Fibroblast of pulmonary artery (primary cell): ENCODE data around the gene PYY.

Source experiments
- DNase-seq: peaks from one replicate; pipeline ENCODE4 v3.0.0-alpha.2; 2010; ENCODE audit warnings: low read depth
- H3K4me3 ChIP-seq: replicated peaks from 2 replicates; pipeline ENCODE4 v1.5.1; 2011; ENCODE audit warnings: low read depth, mild to moderate bottlenecking, control low read depth, low read length, moderate library complexity
- CTCF ChIP-seq: IDR thresholded peaks from 2 replicates; pipeline ENCODE4 v1.5.1; 2011; ENCODE audit warnings: mild to moderate bottlenecking, control low read depth, low read length, inconsistent platforms; ENCODE audit errors: missing control alignments

PYY gene

GRCh38 chr17:43927060-43927864 is 26.5 kb downstream of the PYY start:
- TF ChIP-seq CTCF, result no peak
- DNase-seq, result no peak
- no peak overlapping the region for H3K4me3 ChIP-seq

- H3K4me3 ChIP-seq, result no peak overlapping the region
- DNase-seq, result no peak
- TF ChIP-seq CTCF, result no peak
These were observed 29.2 kb downstream of the PYY start for GRCh38 chr17:43924558-43924957.

DNA sequence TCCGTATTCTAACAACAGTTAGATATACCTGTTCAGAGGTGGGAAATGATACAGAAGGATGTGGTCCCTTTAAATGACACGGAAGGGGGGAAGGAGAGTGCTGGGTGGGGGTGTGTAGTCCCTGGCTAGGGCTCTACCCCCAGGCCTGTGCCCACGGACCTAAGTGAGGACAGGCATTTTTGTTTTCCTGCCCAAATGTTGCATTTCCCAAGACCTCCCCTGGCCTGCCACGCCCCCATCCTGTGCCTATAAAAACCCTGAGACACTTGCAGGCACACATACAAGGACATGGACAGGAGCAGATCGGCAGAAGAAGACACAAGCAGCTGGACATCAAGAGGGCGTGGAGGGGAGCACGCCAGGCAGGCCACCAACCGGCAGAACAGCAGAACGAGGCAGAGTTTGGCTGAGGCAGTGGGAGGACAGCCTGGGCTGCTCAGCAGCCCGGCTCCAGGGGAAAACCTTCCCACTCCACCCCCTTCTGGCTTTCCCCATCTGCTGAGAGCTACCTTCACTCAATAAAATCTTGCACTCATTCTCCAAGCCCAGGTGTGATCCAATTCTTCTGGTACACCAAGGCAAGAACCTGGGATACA is 33.1 kb downstream of the PYY start:
- no peak overlapping the region for H3K4me3 ChIP-seq
- no peak for TF ChIP-seq CTCF
- no peak for DNase-seq

- no peak for DNase-seq
- TF ChIP-seq CTCF, result no peak
- no peak overlapping the region for H3K4me3 ChIP-seq
These were observed 35.7 kb downstream of the PYY start for GRCh38 chr17:43918026-43918389.

DNA sequence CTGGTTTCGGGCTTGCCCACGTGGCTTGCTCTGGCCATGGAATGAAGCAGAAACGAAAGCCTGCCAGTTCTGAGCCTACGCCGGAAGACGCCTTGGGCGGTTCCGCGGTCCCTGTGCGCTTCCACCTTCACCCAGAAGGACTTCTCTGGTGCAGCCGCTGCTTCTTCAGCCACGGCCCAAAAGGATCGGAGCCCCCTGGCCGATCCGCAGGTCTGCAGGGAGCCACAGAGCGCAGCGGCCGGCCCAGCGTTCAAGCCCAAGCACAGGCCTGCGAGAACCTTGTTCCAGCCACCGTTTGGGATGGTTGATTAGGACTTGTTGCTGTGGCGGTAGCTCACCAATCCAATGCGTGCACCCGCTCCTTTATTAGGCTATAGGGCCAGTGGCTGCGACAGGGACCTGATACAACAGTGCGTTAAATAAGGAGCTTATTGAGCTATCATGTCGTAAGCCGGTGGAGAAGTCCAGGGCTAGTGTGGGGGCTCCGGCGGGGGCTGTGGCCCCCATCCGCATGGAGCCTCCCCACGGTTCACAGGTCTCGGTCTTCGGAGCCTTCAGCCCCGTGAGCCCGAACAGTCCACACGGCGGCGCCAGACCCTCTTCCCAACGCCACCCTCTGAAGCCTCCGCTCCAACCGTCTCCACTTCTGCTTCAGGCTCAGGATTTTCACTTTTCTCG is 36.3 kb downstream of the PYY start:
- H3K4me3 ChIP-seq, result no peak overlapping the region
- peak; percentile 60 for TF ChIP-seq CTCF
- peak; percentile 42 for DNase-seq

GRCh38 chr17:43917016-43917347 is 36.8 kb downstream of the PYY start:
- TF ChIP-seq CTCF, result no peak
- no peak for DNase-seq
- no peak overlapping the region for H3K4me3 ChIP-seq
